ENCODE data around the gene OCEL1. TPM values are rescaled to one million over a fixed set of nuclear protein-coding genes. Genes with fewer than 3 reads are reported as not detected.

Gene OCEL1
- total and polyA plus RNA-seq, 2 donors (not counting 1 experiment from before 2014, with no cell fraction given), result 4.6 to 8.8 TPM

GRCh38 chr19:17275441-17276175 is 49.6 kb downstream of the OCEL1 start:
- Histone ChIP-seq H3K36me3 (ENCODE audit: control insufficient read depth, insufficient read depth, low read length) (peaks cover 18% of the 10 kb centered on the region), H3K4me3 (replicated peaks in 1 of 4; ENCODE audit: control extremely low read depth in 1 of 4, insufficient read depth in 1 of 4, low read depth in 3 of 4, low read length in 4 of 4) (no peak overlapping the region), H3K9me3 (ENCODE audit: control insufficient read depth, insufficient read depth, low read depth, low read length) (no peaks in the 10 kb centered on the region), H3K4me1 (ENCODE audit: control insufficient read depth, extremely low read depth, insufficient read depth, low read length) (no peaks in the 10 kb centered on the region), H3K4me2 (ENCODE audit: extremely low read depth, insufficient read depth, low read length) (no peak overlapping the region), H2AFZ (ENCODE audit: low read length) (no peak overlapping the region), H3K27me3 (ENCODE audit: control insufficient read depth, insufficient read depth, low read length) (no peaks in the 10 kb centered on the region), H4K20me1 (ENCODE audit: control insufficient read depth, extremely low read depth, insufficient read depth, low read length) (no peaks in the 10 kb centered on the region), H3K79me2 (ENCODE audit: control insufficient read depth, insufficient read depth, low read length) (no peaks in the 10 kb centered on the region), H3K9ac (ENCODE audit: insufficient read depth, low read length) (no peak overlapping the region), H3K27ac (ENCODE audit: insufficient read depth, low read length) (no peak overlapping the region)
- no peak for TF ChIP-seq CTCF (conservative IDR thresholded peaks at IDR 0.05 in 1 of 2, IDR thresholded peaks at IDR 0.05 in 1 of 2; ENCODE audit: low read depth in 1 of 2, low read length in 2 of 2)
- TF ChIP-seq EZH2 (IDR thresholded peaks at IDR 0.05; ENCODE audit: low read length, missing control alignments), result no peak
- no peak for DNase-seq (ENCODE audit: low read depth in 2 of 2)

Other genes starting within 250 kb of the OCEL1 start
- gene CPAMD8, start 199.4 kb upstream of the OCEL1 start, total RNA-seq, result 0.51 and 1.7 TPM in 2 replicates
- gene CPAMD8, start 199.4 kb upstream of the OCEL1 start, polyA plus RNA-seq, result 0.14 and 0.21 TPM in 2 replicates
- gene HAUS8, start 150.8 kb upstream of the OCEL1 start, total RNA-seq, result 2.0 and 2.1 TPM in 2 replicates
- gene HAUS8, start 150.8 kb upstream of the OCEL1 start, polyA plus RNA-seq, result 6.7 and 13.8 TPM in 2 replicates
- gene MYO9B, start 150.4 kb upstream of the OCEL1 start, total RNA-seq, result 44.2 and 52.5 TPM in 2 replicates
- gene MYO9B, start 150.4 kb upstream of the OCEL1 start, polyA plus RNA-seq, result 32.5 and 39.5 TPM in 2 replicates
- gene USE1, start 10.9 kb upstream of the OCEL1 start, total RNA-seq, result 23.8 and 26.5 TPM in 2 replicates
- gene USE1, start 10.9 kb upstream of the OCEL1 start, polyA plus RNA-seq, result 25.8 and 27.1 TPM in 2 replicates
- gene NR2F6, start 19.7 kb downstream of the OCEL1 start, total RNA-seq, result 37.0 and 42.4 TPM in 2 replicates
- 9.6 and 10.4 TPM in 2 replicates for gene NR2F6, start 19.7 kb downstream of the OCEL1 start, polyA plus RNA-seq
- gene USHBP1, start 38.5 kb downstream of the OCEL1 start, total RNA-seq, result under 0.01 TPM in 1 of 2 replicates, not detected in the other
- not detected in 2 replicates for gene USHBP1, start 38.5 kb downstream of the OCEL1 start, polyA plus RNA-seq
- 74.3 and 79.4 TPM in 2 replicates for gene BABAM1, start 41.2 kb downstream of the OCEL1 start, total RNA-seq
- gene BABAM1, start 41.2 kb downstream of the OCEL1 start, polyA plus RNA-seq, result 68.8 and 81.2 TPM in 2 replicates
- 0.17 and 0.26 TPM in 2 replicates for gene ANKLE1, start 55.7 kb downstream of the OCEL1 start, total RNA-seq
- 0.08 and 0.29 TPM in 2 replicates for gene ANKLE1, start 55.7 kb downstream of the OCEL1 start, polyA plus RNA-seq
- gene ABHD8, start 77.2 kb downstream of the OCEL1 start, total RNA-seq, result 10.3 and 16.8 TPM in 2 replicates
- 3.9 and 4.8 TPM in 2 replicates for gene ABHD8, start 77.2 kb downstream of the OCEL1 start, polyA plus RNA-seq
- 44.8 and 48.3 TPM in 2 replicates for gene MRPL34, start 79.6 kb downstream of the OCEL1 start, total RNA-seq
- gene MRPL34, start 79.6 kb downstream of the OCEL1 start, polyA plus RNA-seq, result 27.5 and 38.8 TPM in 2 replicates
- gene DDA1, start 83.3 kb downstream of the OCEL1 start, total RNA-seq, result 8.0 and 17.7 TPM in 2 replicates
- 42.6 and 63.9 TPM in 2 replicates for gene DDA1, start 83.3 kb downstream of the OCEL1 start, polyA plus RNA-seq
- 5.9 TPM in 2 replicates for gene ANO8, start 108.6 kb downstream of the OCEL1 start, total RNA-seq
- 1.1 and 1.8 TPM in 2 replicates for gene ANO8, start 108.6 kb downstream of the OCEL1 start, polyA plus RNA-seq
- 11.1 and 17.2 TPM in 2 replicates for gene GTPBP3, start 111.3 kb downstream of the OCEL1 start, total RNA-seq
- 3.7 and 5.4 TPM in 2 replicates for gene GTPBP3, start 111.3 kb downstream of the OCEL1 start, polyA plus RNA-seq
- gene PLVAP, start 151.1 kb downstream of the OCEL1 start, total RNA-seq, result not detected in 2 replicates
- gene PLVAP, start 151.1 kb downstream of the OCEL1 start, polyA plus RNA-seq, result not detected in 2 replicates
- not detected in 2 replicates for gene CCDC194, start 168.0 kb downstream of the OCEL1 start, total RNA-seq
- gene CCDC194, start 168.0 kb downstream of the OCEL1 start, polyA plus RNA-seq, result not detected in 2 replicates
- 4.3 and 4.6 TPM in 2 replicates for gene BST2, start 179.4 kb downstream of the OCEL1 start, total RNA-seq
- 2.4 and 5.6 TPM in 2 replicates for gene BST2, start 179.4 kb downstream of the OCEL1 start, polyA plus RNA-seq
- 28.0 and 34.7 TPM in 2 replicates for gene MVB12A, start 193.8 kb downstream of the OCEL1 start, total RNA-seq
- gene MVB12A, start 193.8 kb downstream of the OCEL1 start, polyA plus RNA-seq, result 24.8 and 26.3 TPM in 2 replicates
- gene TMEM221, start 222.4 kb downstream of the OCEL1 start, total RNA-seq, result under 0.01 and 0.17 TPM in 2 replicates
- gene TMEM221, start 222.4 kb downstream of the OCEL1 start, polyA plus RNA-seq, result not detected in 2 replicates
- not detected in 2 replicates for gene NXNL1, start 234.7 kb downstream of the OCEL1 start, total RNA-seq
- not detected in 2 replicates for gene NXNL1, start 234.7 kb downstream of the OCEL1 start, polyA plus RNA-seq
- gene SLC27A1, start 244.3 kb downstream of the OCEL1 start, total RNA-seq, result 20.0 and 25.3 TPM in 2 replicates
- gene SLC27A1, start 244.3 kb downstream of the OCEL1 start, polyA plus RNA-seq, result 3.6 and 4.0 TPM in 2 replicates

Measured in fibroblast of lung (primary cell).